Measurements from ENCODE around the gene UNCX.

DNA sequence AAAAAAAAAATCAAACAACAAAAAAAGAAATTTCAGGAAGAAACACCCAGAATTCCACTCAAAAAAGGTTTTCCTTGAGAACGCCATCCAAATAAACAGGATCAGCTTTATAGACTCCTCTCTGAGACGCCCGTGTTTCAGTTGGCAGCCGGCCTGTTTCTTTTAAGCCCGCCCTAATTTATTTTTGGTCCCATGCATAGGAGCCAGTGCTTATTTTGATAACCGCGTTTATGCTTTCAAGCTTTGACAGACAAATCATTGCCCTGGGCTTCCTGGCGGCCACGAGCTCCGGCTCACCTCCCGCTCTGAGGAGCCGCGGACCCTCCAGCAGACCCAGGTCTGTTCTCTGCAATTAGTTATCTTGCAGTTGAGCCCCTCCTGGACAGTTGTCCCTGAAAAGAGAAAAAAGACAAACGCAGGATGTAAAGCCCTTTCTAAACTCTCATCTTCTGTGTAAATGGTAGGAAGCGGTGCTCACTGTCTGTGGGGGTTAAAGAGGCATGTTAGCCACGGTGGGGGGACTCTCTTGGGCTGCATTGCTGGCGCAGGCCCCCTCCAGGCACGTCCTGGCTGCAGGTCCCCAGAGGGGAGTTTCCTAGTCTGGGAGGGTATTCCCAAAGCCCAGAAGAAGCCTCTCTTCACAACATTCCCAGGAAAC lies 22.2 kb upstream of the UNCX start:
- peak; percentile 30 for TF ChIP-seq EZH2 (IDR thresholded peaks at IDR 0.05; ENCODE audit: low read length)
- TF ChIP-seq CTCF (optimal IDR thresholded peaks at IDR 0.05 in 1 of 3, IDR thresholded peaks at IDR 0.05 in 1 of 3, conservative IDR thresholded peaks at IDR 0.05 in 1 of 3; ENCODE audit: extremely low read depth in 1 of 3, insufficient read depth in 2 of 3, low read length in 3 of 3) = no peak

All from keratinocyte (primary cell).